GM12891 (cell line): ENCODE data around the gene PTPRN2.

Experiments used
- POLR2A ChIP-seq: IDR thresholded peaks from 2 replicates; pipeline ENCODE4 v1.6.1; 2011; ENCODE audit warnings: low read depth, low read length, control low read depth
- POLR2AphosphoS5 ChIP-seq: IDR thresholded peaks from 2 replicates; pipeline ENCODE4 v1.6.1; 2011; ENCODE audit warnings: low read depth, low read length, control low read depth
- SPI1 ChIP-seq: IDR thresholded peaks from 2 replicates; pipeline ENCODE4 v1.6.1; 2011; ENCODE audit warnings: low read depth, low read length, control low read depth
- TAF1 ChIP-seq: IDR thresholded peaks from 2 replicates; pipeline ENCODE4 v1.6.1; 2011; ENCODE audit warnings: low read depth, low read length, control low read depth

DNA sequence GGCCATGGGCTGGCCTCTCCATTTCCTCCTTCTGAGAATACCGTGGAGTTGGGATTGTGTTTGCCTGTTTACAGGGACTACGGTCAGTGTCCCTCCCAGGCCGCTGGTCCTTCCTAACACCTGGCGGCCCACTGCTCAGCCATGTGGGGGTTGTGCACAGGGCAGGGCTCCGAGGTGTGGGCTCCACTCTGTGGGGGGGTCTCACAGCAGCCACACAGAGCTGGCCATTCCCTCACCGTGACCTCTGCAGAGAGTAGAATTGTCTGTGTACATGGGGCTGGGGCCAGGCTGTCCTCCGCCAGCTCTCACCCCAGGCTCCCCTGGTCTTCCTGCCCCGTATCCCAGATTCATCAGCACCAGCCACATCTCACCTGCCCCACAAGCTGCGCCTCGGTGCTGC, 60.1 kb downstream of the PTPRN2 start:
- TF ChIP-seq POLR2AphosphoS5 (no peak), POLR2A (no peak), SPI1 (no peak), TAF1 (no peak)
